HepG2 (cell line): ENCODE results near the gene RIPK1. TPM values are rescaled to one million over a fixed set of nuclear protein-coding genes. Genes with fewer than 3 reads are reported as not detected.
A peak's percentile ranks its signal among the peaks of the same experiment; 100 is the strongest.

Source experiments
- ONECUT2 ChIP-seq: sonication (generic); formaldehyde crosslinking; IDR thresholded peaks from 2 replicates; pipeline ENCODE4 v1.4.0; 2020; ENCODE audit warnings: missing genetic modification reagents
- PHF5A ChIP-seq: IDR thresholded peaks from one replicate; pipeline ENCODE4 v1.6.1; 2018; ENCODE audit warnings: low read depth, missing genetic modification reagents; ENCODE audit not compliant: unreplicated experiment
- SKI ChIP-seq: fragments of 450-650 bp; IDR thresholded peaks from one replicate; pipeline ENCODE4 v1.6.1; 2018; ENCODE audit warnings: mild to moderate bottlenecking; ENCODE audit not compliant: partially characterized antibody
- ZBTB38 ChIP-seq: sonication (generic); formaldehyde crosslinking; IDR thresholded peaks from 2 replicates; pipeline ENCODE4 v1.5.1; 2020; ENCODE audit warnings: mild to moderate bottlenecking, missing genetic modification reagents
- ZNF251 ChIP-seq: sonication (generic); formaldehyde crosslinking; IDR thresholded peaks from 2 replicates; pipeline ENCODE4 v1.9.0; 2021; ENCODE audit warnings: mild to moderate bottlenecking, missing genetic modification reagents
- ZNF367 ChIP-seq: sonication (generic); formaldehyde crosslinking; IDR thresholded peaks from 2 replicates; pipeline ENCODE4 v1.4.0; 2020; ENCODE audit warnings: missing genetic modification reagents, borderline replicate concordance
- ZNF44 ChIP-seq: sonication (generic); formaldehyde crosslinking; IDR thresholded peaks from 2 replicates; pipeline ENCODE4 v1.5.1; 2020; ENCODE audit warnings: mild to moderate bottlenecking, missing genetic modification reagents
- ZNF558 ChIP-seq: sonication (generic); formaldehyde crosslinking; IDR thresholded peaks from 2 replicates; pipeline ENCODE4 v1.9.0; 2022; ENCODE audit warnings: mild to moderate bottlenecking, missing genetic modification reagents, borderline replicate concordance
- ZNF747 ChIP-seq: sonication (generic); formaldehyde crosslinking; IDR thresholded peaks from 2 replicates; pipeline ENCODE4 v1.8.1; 2023; ENCODE audit warnings: missing genetic modification reagents, mild to moderate bottlenecking, borderline replicate concordance
- ZSCAN21 ChIP-seq: sonication (generic); formaldehyde crosslinking; IDR thresholded peaks from 2 replicates; pipeline ENCODE4 v1.8.0; 2022; ENCODE audit warnings: mild to moderate bottlenecking, missing genetic modification reagents, moderate library complexity, borderline replicate concordance
- polyA plus RNA-seq, 8 experiments: library from polyadenylated mRNA; depleted of rRNA in 3 of 8; stranded (reverse) in 7 of 8; unstranded in 1 of 8; fragments of >200 nt; fragmentation: Illumina TruSeq in 4 of 8; extraction: Trizol in 4 of 8; gene quantifications; 2 replicates each; pipeline versions ENCODE4 v1.2.1 to v1.2.3, GENCODE V29; 2011 to 2016; ENCODE audit warnings: low read depth in 4 of 8, missing spikeins in 1 of 8, mixed read lengths in 1 of 8; ENCODE audit not compliant: insufficient read depth in 1 of 8
- total RNA-seq, 5 experiments: library from RNA; depleted of rRNA; stranded (reverse); fragments of >200 nt; fragmentation: Illumina TruSeq; extraction: Trizol; gene quantifications; 2 replicates each; pipeline ENCODE4 v1.2.3, GENCODE V29; 2016; ENCODE audit warnings: low read depth in 1 of 5
- TF ChIP-seq, protein P1 (sequence below): sonication (generic); formaldehyde crosslinking; IDR thresholded peaks from 2 replicates; pipeline ENCODE4 v1.4.0; 2020; ENCODE audit warnings: missing genetic modification reagents
- TF ChIP-seq, protein P2 (sequence below): sonication (generic); formaldehyde crosslinking; conservative IDR thresholded peaks from 2 replicates; pipeline ENCODE4 v1.8.1; 2023; ENCODE audit warnings: missing genetic modification reagents
- TF ChIP-seq, protein P3 (sequence below): sonication (generic); formaldehyde crosslinking; IDR thresholded peaks from 2 replicates; pipeline ENCODE4 v1.9.0; 2021; ENCODE audit warnings: missing genetic modification reagents, borderline replicate concordance
- TF ChIP-seq, protein P4 (sequence below): sonication (generic); formaldehyde crosslinking; IDR thresholded peaks from 2 replicates; pipeline ENCODE4 v1.4.0; 2020; ENCODE audit warnings: missing genetic modification reagents, mild to moderate bottlenecking, borderline replicate concordance

RIPK1 gene
- total and polyA plus RNA-seq, 2 of the 13 experiments (the other 11 are each of a cell fraction or from before 2014, with no cell fraction given), result 9.0 to 10.3 TPM

DNA sequence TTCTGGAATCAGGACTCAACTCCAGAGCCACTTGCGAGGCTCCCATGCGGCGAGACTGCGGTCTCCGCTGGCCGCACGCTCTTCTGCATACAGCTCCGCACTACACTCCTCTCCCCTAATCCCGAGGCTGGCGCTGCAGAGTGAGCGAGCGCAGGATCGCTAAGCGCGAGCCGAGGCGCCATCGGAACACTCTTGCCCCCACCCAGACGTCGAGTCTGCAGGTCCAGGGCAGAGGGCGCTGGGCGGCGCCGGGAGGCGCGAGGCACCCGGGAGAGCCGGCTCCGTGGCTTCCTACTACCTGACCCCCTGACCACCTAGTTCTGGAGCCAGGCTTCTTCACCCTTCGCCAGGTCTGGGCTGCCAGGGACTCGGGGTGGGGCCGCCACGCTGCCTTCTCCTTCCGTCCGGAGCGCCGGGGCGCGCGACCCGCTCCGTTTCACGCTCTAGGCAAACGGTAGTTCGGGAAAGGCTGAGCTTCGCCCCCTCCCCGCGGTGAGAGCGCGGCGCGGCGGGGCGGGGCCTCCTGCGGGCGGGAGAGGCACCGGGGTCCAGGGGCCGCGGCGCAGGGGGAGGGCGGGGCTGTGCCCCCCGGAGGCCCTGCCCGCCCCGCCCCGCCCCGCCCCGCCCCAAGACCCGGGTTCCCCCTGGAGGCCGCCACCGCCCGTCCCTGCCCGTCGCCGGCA, 94.4 kb downstream of the RIPK1 start (continued):
- TF ChIP-seq, protein P1, sequence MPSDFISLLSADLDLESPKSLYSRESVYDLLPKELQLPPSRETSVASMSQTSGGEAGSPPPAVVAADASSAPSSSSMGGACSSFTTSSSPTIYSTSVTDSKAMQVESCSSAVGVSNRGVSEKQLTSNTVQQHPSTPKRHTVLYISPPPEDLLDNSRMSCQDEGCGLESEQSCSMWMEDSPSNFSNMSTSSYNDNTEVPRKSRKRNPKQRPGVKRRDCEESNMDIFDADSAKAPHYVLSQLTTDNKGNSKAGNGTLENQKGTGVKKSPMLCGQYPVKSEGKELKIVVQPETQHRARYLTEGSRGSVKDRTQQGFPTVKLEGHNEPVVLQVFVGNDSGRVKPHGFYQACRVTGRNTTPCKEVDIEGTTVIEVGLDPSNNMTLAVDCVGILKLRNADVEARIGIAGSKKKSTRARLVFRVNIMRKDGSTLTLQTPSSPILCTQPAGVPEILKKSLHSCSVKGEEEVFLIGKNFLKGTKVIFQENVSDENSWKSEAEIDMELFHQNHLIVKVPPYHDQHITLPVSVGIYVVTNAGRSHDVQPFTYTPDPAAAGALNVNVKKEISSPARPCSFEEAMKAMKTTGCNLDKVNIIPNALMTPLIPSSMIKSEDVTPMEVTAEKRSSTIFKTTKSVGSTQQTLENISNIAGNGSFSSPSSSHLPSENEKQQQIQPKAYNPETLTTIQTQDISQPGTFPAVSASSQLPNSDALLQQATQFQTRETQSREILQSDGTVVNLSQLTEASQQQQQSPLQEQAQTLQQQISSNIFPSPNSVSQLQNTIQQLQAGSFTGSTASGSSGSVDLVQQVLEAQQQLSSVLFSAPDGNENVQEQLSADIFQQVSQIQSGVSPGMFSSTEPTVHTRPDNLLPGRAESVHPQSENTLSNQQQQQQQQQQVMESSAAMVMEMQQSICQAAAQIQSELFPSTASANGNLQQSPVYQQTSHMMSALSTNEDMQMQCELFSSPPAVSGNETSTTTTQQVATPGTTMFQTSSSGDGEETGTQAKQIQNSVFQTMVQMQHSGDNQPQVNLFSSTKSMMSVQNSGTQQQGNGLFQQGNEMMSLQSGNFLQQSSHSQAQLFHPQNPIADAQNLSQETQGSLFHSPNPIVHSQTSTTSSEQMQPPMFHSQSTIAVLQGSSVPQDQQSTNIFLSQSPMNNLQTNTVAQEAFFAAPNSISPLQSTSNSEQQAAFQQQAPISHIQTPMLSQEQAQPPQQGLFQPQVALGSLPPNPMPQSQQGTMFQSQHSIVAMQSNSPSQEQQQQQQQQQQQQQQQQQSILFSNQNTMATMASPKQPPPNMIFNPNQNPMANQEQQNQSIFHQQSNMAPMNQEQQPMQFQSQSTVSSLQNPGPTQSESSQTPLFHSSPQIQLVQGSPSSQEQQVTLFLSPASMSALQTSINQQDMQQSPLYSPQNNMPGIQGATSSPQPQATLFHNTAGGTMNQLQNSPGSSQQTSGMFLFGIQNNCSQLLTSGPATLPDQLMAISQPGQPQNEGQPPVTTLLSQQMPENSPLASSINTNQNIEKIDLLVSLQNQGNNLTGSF (CRISPR knock-in tag), result peak; percentile 84; the same call in 1 of the 2 replicates
- TF ChIP-seq ZNF251 (CRISPR knock-in tag) (no peak), ZBTB38 (CRISPR knock-in tag) (peak; percentile 76), PHF5A (CRISPR knock-in tag) (no peak), ZNF558 (CRISPR knock-in tag) (peak; percentile 88; the same call in 1 of the 2 replicates), SKI (peak; percentile 92), ZSCAN21 (peak; percentile 12; the same call in 1 of the 2 replicates), ZNF367 (no peak), ONECUT2 (no peak; the same call in 1 of the 2 replicates), ZNF747 (CRISPR knock-in tag) (peak; percentile 94; the same call in 1 of the 2 replicates), ZNF44 (no peak)
- TF ChIP-seq, protein P2, sequence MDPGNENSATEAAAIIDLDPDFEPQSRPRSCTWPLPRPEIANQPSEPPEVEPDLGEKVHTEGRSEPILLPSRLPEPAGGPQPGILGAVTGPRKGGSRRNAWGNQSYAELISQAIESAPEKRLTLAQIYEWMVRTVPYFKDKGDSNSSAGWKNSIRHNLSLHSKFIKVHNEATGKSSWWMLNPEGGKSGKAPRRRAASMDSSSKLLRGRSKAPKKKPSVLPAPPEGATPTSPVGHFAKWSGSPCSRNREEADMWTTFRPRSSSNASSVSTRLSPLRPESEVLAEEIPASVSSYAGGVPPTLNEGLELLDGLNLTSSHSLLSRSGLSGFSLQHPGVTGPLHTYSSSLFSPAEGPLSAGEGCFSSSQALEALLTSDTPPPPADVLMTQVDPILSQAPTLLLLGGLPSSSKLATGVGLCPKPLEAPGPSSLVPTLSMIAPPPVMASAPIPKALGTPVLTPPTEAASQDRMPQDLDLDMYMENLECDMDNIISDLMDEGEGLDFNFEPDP, result no peak
- TF ChIP-seq, protein P3, sequence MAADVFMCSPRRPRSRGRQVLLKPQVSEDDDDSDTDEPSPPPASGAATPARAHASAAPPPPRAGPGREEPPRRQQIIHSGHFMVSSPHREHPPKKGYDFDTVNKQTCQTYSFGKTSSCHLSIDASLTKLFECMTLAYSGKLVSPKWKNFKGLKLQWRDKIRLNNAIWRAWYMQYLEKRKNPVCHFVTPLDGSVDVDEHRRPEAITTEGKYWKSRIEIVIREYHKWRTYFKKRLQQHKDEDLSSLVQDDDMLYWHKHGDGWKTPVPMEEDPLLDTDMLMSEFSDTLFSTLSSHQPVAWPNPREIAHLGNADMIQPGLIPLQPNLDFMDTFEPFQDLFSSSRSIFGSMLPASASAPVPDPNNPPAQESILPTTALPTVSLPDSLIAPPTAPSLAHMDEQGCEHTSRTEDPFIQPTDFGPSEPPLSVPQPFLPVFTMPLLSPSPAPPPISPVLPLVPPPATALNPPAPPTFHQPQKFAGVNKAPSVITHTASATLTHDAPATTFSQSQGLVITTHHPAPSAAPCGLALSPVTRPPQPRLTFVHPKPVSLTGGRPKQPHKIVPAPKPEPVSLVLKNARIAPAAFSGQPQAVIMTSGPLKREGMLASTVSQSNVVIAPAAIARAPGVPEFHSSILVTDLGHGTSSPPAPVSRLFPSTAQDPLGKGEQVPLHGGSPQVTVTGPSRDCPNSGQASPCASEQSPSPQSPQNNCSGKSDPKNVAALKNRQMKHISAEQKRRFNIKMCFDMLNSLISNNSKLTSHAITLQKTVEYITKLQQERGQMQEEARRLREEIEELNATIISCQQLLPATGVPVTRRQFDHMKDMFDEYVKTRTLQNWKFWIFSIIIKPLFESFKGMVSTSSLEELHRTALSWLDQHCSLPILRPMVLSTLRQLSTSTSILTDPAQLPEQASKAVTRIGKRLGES (CRISPR knock-in tag), result no peak
- TF ChIP-seq, protein P4, sequence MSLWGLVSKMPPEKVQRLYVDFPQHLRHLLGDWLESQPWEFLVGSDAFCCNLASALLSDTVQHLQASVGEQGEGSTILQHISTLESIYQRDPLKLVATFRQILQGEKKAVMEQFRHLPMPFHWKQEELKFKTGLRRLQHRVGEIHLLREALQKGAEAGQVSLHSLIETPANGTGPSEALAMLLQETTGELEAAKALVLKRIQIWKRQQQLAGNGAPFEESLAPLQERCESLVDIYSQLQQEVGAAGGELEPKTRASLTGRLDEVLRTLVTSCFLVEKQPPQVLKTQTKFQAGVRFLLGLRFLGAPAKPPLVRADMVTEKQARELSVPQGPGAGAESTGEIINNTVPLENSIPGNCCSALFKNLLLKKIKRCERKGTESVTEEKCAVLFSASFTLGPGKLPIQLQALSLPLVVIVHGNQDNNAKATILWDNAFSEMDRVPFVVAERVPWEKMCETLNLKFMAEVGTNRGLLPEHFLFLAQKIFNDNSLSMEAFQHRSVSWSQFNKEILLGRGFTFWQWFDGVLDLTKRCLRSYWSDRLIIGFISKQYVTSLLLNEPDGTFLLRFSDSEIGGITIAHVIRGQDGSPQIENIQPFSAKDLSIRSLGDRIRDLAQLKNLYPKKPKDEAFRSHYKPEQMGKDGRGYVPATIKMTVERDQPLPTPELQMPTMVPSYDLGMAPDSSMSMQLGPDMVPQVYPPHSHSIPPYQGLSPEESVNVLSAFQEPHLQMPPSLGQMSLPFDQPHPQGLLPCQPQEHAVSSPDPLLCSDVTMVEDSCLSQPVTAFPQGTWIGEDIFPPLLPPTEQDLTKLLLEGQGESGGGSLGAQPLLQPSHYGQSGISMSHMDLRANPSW (CRISPR knock-in tag), result no peak
